ENCODE results near the gene ZCCHC8.

Gene ZCCHC8

DNA sequence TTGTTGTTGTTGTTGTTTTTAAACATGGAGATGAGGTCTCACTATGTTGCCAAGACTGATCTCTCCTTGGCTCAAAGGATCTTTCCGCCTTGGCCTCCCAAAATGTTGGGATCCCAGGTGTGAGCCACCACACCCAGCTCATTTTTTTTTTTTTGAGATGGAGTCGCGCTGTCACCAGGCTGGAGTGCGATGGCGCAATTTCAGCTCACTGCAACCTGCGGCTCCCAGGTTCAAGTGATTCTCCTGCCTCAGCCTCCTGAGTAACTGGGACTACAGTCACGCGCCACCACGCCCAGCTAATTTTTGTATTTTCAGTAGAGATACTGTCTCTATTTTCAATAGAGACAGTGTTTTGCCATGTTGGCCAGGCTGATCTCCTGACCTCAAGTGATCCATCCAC lies 73.3 kb downstream of the ZCCHC8 start:
- no peak for DNase-seq (ENCODE audit: low spot score)

DNA sequence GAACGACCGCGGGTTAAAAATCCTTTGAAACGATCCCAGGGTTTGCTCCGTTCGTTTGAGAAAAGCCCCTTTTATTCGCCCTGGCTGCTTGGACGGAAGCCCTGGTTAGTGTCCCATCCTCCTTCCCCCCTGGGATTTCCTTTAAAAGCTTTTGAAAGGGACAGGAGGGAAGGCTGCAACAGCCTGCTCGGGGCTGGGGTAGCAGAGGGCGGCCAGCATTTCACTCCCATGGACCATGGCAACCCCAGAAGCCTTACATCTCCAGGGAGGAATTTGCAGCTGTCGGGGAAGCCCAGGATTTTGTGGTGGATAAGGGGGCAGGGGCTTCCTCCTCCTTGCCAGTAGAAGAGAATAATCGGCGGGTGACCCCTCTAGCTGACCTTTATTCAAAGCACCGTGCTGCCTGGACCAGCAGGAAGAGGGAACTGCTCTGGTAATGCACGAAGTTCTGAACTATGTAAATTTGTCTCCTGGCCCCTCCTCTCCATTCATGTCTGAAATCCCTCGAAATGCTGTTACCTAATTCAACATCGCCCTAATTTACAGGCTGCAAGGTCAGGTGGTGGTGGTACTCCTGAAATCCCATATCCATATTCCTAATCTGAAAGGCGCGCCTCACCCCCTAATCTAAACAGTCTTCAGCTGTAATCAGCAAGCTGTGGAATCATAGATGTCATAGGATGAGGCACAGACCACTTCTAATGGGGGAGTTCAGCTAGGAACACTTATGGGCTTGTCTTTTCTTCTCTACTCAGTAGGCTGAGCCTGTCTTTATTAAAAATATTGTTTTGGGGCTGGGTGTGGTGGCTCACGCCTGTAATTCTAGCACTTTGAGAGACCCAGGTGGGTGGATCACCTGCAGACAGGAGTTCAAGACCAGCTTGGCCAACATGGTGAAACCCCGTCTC lies 77.2 kb downstream of the ZCCHC8 start:
- DNase-seq (ENCODE audit: low spot score): no peak

DNA sequence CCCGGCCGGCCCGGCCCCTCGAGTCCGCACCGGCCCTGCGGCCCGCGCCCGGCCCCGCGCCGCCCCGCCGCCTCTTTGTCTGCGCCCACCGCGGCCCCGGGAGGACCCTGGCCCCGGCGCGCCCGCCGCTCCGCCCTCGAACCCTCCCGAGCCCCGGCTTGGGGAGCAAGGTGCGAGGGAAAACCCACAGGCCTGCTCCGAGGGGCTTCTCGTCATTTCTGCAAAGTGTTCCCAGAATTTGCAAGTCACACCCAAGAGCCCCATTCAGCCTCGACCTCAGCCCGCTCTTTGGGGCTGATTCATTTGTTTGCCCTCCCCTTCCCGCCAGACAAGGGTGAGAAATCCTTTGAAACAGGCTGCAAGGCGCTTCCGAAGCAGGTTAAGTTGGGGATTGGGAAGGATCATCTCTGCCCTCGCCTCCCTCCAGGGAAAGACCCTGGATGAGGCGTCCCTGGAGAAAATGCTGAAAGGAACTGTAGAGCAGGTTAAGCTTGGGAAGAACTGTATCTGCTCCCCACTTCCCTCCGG lies 77.9 kb downstream of the ZCCHC8 start:
- peak; percentile 41 for DNase-seq (ENCODE audit: low spot score)

DNA sequence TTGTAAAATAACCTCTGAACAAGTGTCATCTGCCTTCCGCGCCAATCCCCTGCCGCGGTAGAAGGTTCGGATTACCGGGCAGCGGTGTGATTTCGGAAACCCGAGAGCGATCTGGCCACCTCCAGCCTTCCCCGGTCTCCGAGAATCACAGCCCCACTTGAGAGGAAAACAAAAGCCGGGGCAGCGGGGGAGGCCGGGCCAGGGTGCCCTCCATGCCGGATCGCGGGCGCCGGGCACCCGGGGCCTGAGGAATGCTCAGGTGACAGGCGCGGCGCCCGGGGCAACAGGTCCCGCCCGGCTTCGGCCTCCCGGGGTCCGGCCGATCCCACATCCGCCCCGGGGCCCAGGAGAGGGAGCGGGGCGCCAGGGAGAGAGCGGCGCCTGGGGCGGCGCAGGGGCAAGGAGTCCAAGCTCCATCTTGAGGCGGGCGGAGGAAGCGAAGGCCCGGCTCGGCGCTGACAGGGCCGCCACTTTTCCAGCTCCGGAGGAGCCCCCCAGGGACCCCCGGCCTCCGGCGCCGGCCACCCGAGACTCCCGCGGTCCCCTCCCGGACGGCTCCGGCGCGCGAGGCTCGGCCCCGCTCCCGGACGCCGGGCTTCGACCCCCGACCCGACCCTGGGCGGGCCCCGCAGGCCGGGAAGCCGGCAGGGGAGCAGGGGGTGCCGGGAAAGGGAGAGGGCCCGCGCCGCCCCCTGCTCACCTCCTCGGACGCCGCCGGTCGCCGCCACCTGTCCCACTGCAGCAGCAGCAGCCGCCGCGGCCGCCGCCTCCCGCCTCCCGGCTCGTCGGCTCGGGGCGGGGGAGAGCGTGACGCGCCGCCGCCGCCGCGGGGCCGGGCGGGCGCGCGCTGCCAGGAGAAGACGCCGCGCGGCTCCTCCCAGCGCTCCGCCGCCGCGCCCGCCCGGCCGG lies 78.7 kb downstream of the ZCCHC8 start, which contains the start of gene CLIP1:
TSS of gene CLIP1 (minus strand) at position 849 of the 909 bp plus-strand sequence. CDS start 42,217 bp downstream, outside the sequence.
- DNase-seq (ENCODE audit: low spot score): peak; percentile 69

All from AG08395 (cell line).